Measurements from ENCODE around the gene MYO5B. TPM values are rescaled to one million over a fixed set of nuclear protein-coding genes. Genes with fewer than 3 reads are reported as not detected.

MYO5B gene
- polyA plus RNA-seq, 1 donor from 2014 or later: 1.2 TPM

- no peaks in the 10 kb centered on the region for H3K36me3 Mint-ChIP-seq
- H3K4me3 Mint-ChIP-seq: peak overlapping the region; percentile 67 to 92 (median 80)
- peak overlapping the region in 2 of 3 donors; percentile 51 to 84 for H3K27ac Mint-ChIP-seq
- H3K9me3 Mint-ChIP-seq: peaks cover 2 to 5% (median 5%) of the 10 kb centered on the region in 3 donors
- H3K27me3 Mint-ChIP-seq: peaks cover 40% of the 10 kb centered on the region
- H3K4me1 Mint-ChIP-seq: peaks cover 4 to 14% (median 9%) of the 10 kb centered on the region in 3 donors
Observed at GRCh38 chr18:50195689-50196088, 742 bp upstream of the MYO5B start.

- Mint-ChIP-seq H3K4me3 (peak overlapping the region; percentile 60 to 91 (median 80)), H3K27me3 (peaks cover 35% of the 10 kb centered on the region), H3K36me3 (no peaks in the 10 kb centered on the region), H3K27ac (peak overlapping the region in 2 of 3 donors; percentile 15 to 36), H3K9me3 (no peaks in the 10 kb centered on the region), H3K4me1 (peaks cover 4 to 28% (median 18%) of the 10 kb centered on the region in 3 donors)
Observed at GRCh38 chr18:50193796-50194630, 934 bp downstream of the MYO5B start.

GRCh38 chr18:50192995-50193795 is 1.8 kb downstream of the MYO5B start:
- Mint-ChIP-seq H3K9me3 (no peaks in the 10 kb centered on the region), H3K36me3 (no peaks in the 10 kb centered on the region), H3K4me1 (peaks cover 4 to 29% (median 20%) of the 10 kb centered on the region in 3 donors), H3K4me3 (peak overlapping the region; percentile 60 to 91 (median 80)), H3K27me3 (peaks cover 32% of the 10 kb centered on the region), H3K27ac (peak overlapping the region in 2 of 3 donors; percentile 15 to 36)

- Mint-ChIP-seq H3K9me3 (no peaks in the 10 kb centered on the region), H3K27me3 (peaks cover 18% of the 10 kb centered on the region), H3K36me3 (no peaks in the 10 kb centered on the region), H3K4me3 (no peak overlapping the region), H3K4me1 (peaks cover 0 to 25% (median 20%) of the 10 kb centered on the region in 3 donors), H3K27ac (no peak overlapping the region)
Observed at GRCh38 chr18:50190926-50191325, 4.0 kb downstream of the MYO5B start.

- no peaks in the 10 kb centered on the region for H3K36me3 Mint-ChIP-seq
- H3K27ac Mint-ChIP-seq: no peak overlapping the region
- no peaks in the 10 kb centered on the region for H3K9me3 Mint-ChIP-seq
- H3K4me1 Mint-ChIP-seq: peaks cover 0 to 19% (median 16%) of the 10 kb centered on the region in 3 donors
- H3K4me3 Mint-ChIP-seq: no peak overlapping the region
- H3K27me3 Mint-ChIP-seq: peaks cover 13% of the 10 kb centered on the region
Observed at GRCh38 chr18:50190236-50190635, 4.7 kb downstream of the MYO5B start.

GRCh38 chr18:50189160-50189559 is 5.8 kb downstream of the MYO5B start:
- Mint-ChIP-seq H3K4me3 (no peak overlapping the region), H3K27me3 (peaks cover 13% of the 10 kb centered on the region)

GRCh38 chr18:50188652-50189051 is 6.3 kb downstream of the MYO5B start:
- peaks cover 10% of the 10 kb centered on the region for H3K27me3 Mint-ChIP-seq

More at GRCh38 chr18:50189160-50189559, 5.8 kb downstream of the MYO5B start:
- Mint-ChIP-seq H3K27ac (no peak overlapping the region), H3K36me3 (no peaks in the 10 kb centered on the region), H3K4me1 (peaks cover 0 to 19% (median 14%) of the 10 kb centered on the region in 3 donors), H3K9me3 (no peaks in the 10 kb centered on the region)

GRCh38 chr18:50187659-50188058 is 7.3 kb downstream of the MYO5B start:
- no peak overlapping the region for H3K27ac Mint-ChIP-seq
- no peaks in the 10 kb centered on the region for H3K36me3 Mint-ChIP-seq
- H3K4me1 Mint-ChIP-seq: peaks cover 0 to 16% (median 10%) of the 10 kb centered on the region in 3 donors
- peaks cover 9% of the 10 kb centered on the region for H3K27me3 Mint-ChIP-seq
- no peaks in the 10 kb centered on the region for H3K9me3 Mint-ChIP-seq
- no peak overlapping the region for H3K4me3 Mint-ChIP-seq

More at GRCh38 chr18:50188652-50189051, 6.3 kb downstream of the MYO5B start:
- no peak overlapping the region for H3K4me3 Mint-ChIP-seq
- no peak overlapping the region for H3K27ac Mint-ChIP-seq
- H3K9me3 Mint-ChIP-seq: no peaks in the 10 kb centered on the region
- peaks cover 0 to 16% (median 11%) of the 10 kb centered on the region in 3 donors for H3K4me1 Mint-ChIP-seq
- no peaks in the 10 kb centered on the region for H3K36me3 Mint-ChIP-seq

GRCh38 chr18:50186385-50186784 is 8.6 kb downstream of the MYO5B start:
- H3K27me3 Mint-ChIP-seq: peaks cover 9% of the 10 kb centered on the region
- peaks cover 0 to 16% (median 10%) of the 10 kb centered on the region in 3 donors for H3K4me1 Mint-ChIP-seq
- H3K27ac Mint-ChIP-seq: no peak overlapping the region
- H3K4me3 Mint-ChIP-seq: no peak overlapping the region
- H3K36me3 Mint-ChIP-seq: no peaks in the 10 kb centered on the region
- H3K9me3 Mint-ChIP-seq: no peaks in the 10 kb centered on the region

GRCh38 chr18:50183556-50183955 is 11.4 kb downstream of the MYO5B start:
- Mint-ChIP-seq H3K9me3 (no peaks in the 10 kb centered on the region), H3K4me3 (no peak overlapping the region), H3K4me1 (no peaks in the 10 kb centered on the region), H3K36me3 (no peaks in the 10 kb centered on the region), H3K27ac (no peak overlapping the region), H3K27me3 (peaks cover 10% of the 10 kb centered on the region)

GRCh38 chr18:50182511-50182910 is 12.4 kb downstream of the MYO5B start:
- H3K9me3 Mint-ChIP-seq: no peaks in the 10 kb centered on the region
- H3K4me3 Mint-ChIP-seq: no peak overlapping the region
- peaks cover 14% of the 10 kb centered on the region for H3K27me3 Mint-ChIP-seq
- no peak overlapping the region for H3K27ac Mint-ChIP-seq
- no peaks in the 10 kb centered on the region for H3K4me1 Mint-ChIP-seq
- H3K36me3 Mint-ChIP-seq: no peaks in the 10 kb centered on the region

- H3K27me3 Mint-ChIP-seq: peaks cover 16% of the 10 kb centered on the region
Observed at GRCh38 chr18:50181590-50181989, 13.4 kb downstream of the MYO5B start.

GRCh38 chr18:50179465-50179864 is 15.5 kb downstream of the MYO5B start:
- no peak overlapping the region for H3K4me3 Mint-ChIP-seq
- no peaks in the 10 kb centered on the region for H3K9me3 Mint-ChIP-seq
- H3K4me1 Mint-ChIP-seq: peaks cover 0 to 1% (median 0%) of the 10 kb centered on the region in 3 donors
- peaks cover 20% of the 10 kb centered on the region for H3K27me3 Mint-ChIP-seq
- no peaks in the 10 kb centered on the region for H3K36me3 Mint-ChIP-seq
- no peak overlapping the region for H3K27ac Mint-ChIP-seq

More at GRCh38 chr18:50181590-50181989, 13.4 kb downstream of the MYO5B start:
- Mint-ChIP-seq H3K36me3 (no peaks in the 10 kb centered on the region), H3K4me1 (no peaks in the 10 kb centered on the region), H3K27ac (no peak overlapping the region), H3K9me3 (no peaks in the 10 kb centered on the region), H3K4me3 (no peak overlapping the region)

GRCh38 chr18:50177294-50177992 is 17.5 kb downstream of the MYO5B start:
- Mint-ChIP-seq H3K27ac (no peak overlapping the region), H3K4me3 (no peak overlapping the region), H3K27me3 (peaks cover 17% of the 10 kb centered on the region), H3K4me1 (peaks cover 0 to 1% (median 0%) of the 10 kb centered on the region in 3 donors), H3K9me3 (no peaks in the 10 kb centered on the region), H3K36me3 (peaks cover 3% of the 10 kb centered on the region)

Data from IgD-negative memory B cell (primary cell).